Measurements from ENCODE around the gene FRAS1. TPM values are rescaled to one million over a fixed set of nuclear protein-coding genes. Genes with fewer than 3 reads are reported as not detected.

FRAS1 gene
- total and polyA plus RNA-seq, 2 of the 8 experiments (the other 6 are each of a cell fraction or from before 2014, with no cell fraction given): 38.5 to 109 TPM

- Histone ChIP-seq H4K5ac (ENCODE audit: insufficient read length, low read depth, low read length) (no peak overlapping the region), H3K79me2 (ENCODE audit: control insufficient read depth in 1 of 2, insufficient read depth in 2 of 2, low read length in 2 of 2) (peaks cover 26 to 97% of the 10 kb centered on the region in 2 experiments; a peak in 3 of 4 replicates), H3K4me2 (ENCODE audit: insufficient read depth in 1 of 2, low read depth in 2 of 2, low read length in 2 of 2) (peak overlapping the region; percentile 33 to 95; a peak in 3 of 4 replicates), H4K20me1 (replicated peaks in 1 of 2; ENCODE audit: control insufficient read depth in 1 of 2, insufficient read depth in 2 of 2, low read length in 2 of 2) (peaks cover 0 to 8% of the 10 kb centered on the region in 2 experiments), H3K23me2 (ENCODE audit: low read depth, low read length) (peaks cover 8% of the 10 kb centered on the region; the same call in 1 of the 2 replicates), H3K4me1 (replicated peaks in 1 of 4; ENCODE audit: control insufficient read depth in 3 of 4, insufficient read depth in 4 of 4, low read length in 3 of 4) (peaks cover 4 to 33% (median 15%) of the 10 kb centered on the region in 4 experiments; a peak in 6 of 7 replicates), H3K9me3 (ENCODE audit: insufficient read depth in 2 of 2, low read depth in 1 of 2, low read length in 1 of 2) (no peaks in the 10 kb centered on the region), H2AFZ (ENCODE audit: low read length) (no peak overlapping the region), H3K79me1 (ENCODE audit: low read depth, low read length) (peaks cover 8% of the 10 kb centered on the region), H3K27me3 (replicated peaks in 1 of 4; ENCODE audit: control insufficient read depth in 3 of 4, extremely low read depth in 1 of 4, insufficient read depth in 3 of 4, low read length in 3 of 4) (no peaks in the 10 kb centered on the region), H3K36me3 (ENCODE audit: control insufficient read depth in 2 of 4, insufficient read depth in 4 of 4, low read length in 3 of 4) (peaks cover 0 to 5% (median 0%) of the 10 kb centered on the region in 4 experiments; a peak in 1 of 8 replicates), H3K4ac (replicated peaks; ENCODE audit: insufficient read length, low read depth, low read length) (no peak overlapping the region), H4K91ac (replicated peaks; ENCODE audit: insufficient read length, low read length) (no peak overlapping the region), H2AK5ac (ENCODE audit: low read depth, low read length) (no peak overlapping the region), H3K4me3 (ENCODE audit: extremely low read depth in 1 of 4, insufficient read depth in 2 of 4, low read depth in 3 of 4, low read length in 4 of 4) (peak overlapping the region in 1 of 4 experiments; percentile 90; a peak in 1 of 8 replicates), H3K56ac (replicated peaks; ENCODE audit: insufficient read length, low read depth, low read length) (no peak overlapping the region), H3K18ac (ENCODE audit: extremely low read depth, low read length) (no peak overlapping the region), H4K8ac (ENCODE audit: extremely low read depth, insufficient read depth, low read length) (no peak overlapping the region), H3K27ac (ENCODE audit: low read depth, low read length) (no peak overlapping the region), H3K14ac (ENCODE audit: insufficient read length) (no peak overlapping the region), H2BK15ac (ENCODE audit: low read length) (no peak overlapping the region), H2BK120ac (replicated peaks; ENCODE audit: low read depth, low read length) (no peak overlapping the region), H3K9ac (replicated peaks in 1 of 4; ENCODE audit: extremely low read depth in 1 of 4, low read depth in 3 of 4, low read length in 3 of 4) (no peak overlapping the region), H2BK20ac (ENCODE audit: low read length) (no peak overlapping the region), H2BK5ac (ENCODE audit: low read depth, low read length) (no peak overlapping the region), H3K23ac (ENCODE audit: insufficient read length) (no peak overlapping the region), H2BK12ac (ENCODE audit: low read depth, low read length) (no peak overlapping the region)
- ChIA-PET CTCF (ENCODE audit: partially characterized antibody) (interaction anchor here (1.0 to 3.7 kb wide), 6 partner anchors 31 to 308 kb away, joined by 3 to 49 read pairs (median 8); no protein-coding TSS in a partner anchor), POLR2A (ENCODE audit: partially characterized antibody) (interaction anchor here (0.7 to 2.8 kb wide), 6 partner anchors 11 to 200 kb away, joined by 3 to 15 read pairs (median 3); no protein-coding TSS in a partner anchor)
- TF ChIP-seq POLR2A (IDR thresholded peaks at IDR 0.05; ENCODE audit: control extremely low read depth in 1 of 2, low read depth in 2 of 2, low read length in 2 of 2) (no peak), EP300 (IDR thresholded peaks at IDR 0.05; ENCODE audit: borderline replicate concordance in 1 of 2, low read depth in 2 of 2, low read length in 2 of 2) (no peak), POLR2AphosphoS5 (IDR thresholded peaks at IDR 0.05; ENCODE audit: low read depth, low read length) (no peak), TAF1 (IDR thresholded peaks at IDR 0.05; ENCODE audit: low read depth, low read length) (no peak)
- 91% methylated on average over 2 of the region's 2 CpGs; no CpG with 5 or more reads in 1 of the 2 experiments for WGBS, 2 experiments (ENCODE audit: extremely low coverage in 1 of 2, insufficient coverage in 1 of 2, insufficient read length in 1 of 2, insufficient replicate concordance in 2 of 2, low coverage in 1 of 2, low lambda C conversion rate in 2 of 2, missing lambda C conversion rate in 1 of 2)
- DNase-seq (ENCODE audit: low read depth in 1 of 2, low spot score in 2 of 2) (no peak), FAIRE-seq (no peak)
Measured at GRCh38 chr4:78061939-78062570, 4.9 kb downstream of the FRAS1 start.

Data from H1 (cell line).